Limb (tissue), 2 donors: ENCODE measurements around the gene PIP4K2A.
"Not testable (repeated sequence)": the region's sequence is repeated elsewhere in the genome, so short reads cannot be mapped to it uniquely, and the experiment has no call there.

Source experiments
- DNase-seq, 2 donors: peaks; one replicate each; pipeline ENCODE4 v3.0.0-alpha.2; 2016; ENCODE audit errors: extremely low spot score in 2 of 2

The PIP4K2A gene

GRCh38 chr10:22518167-22518724 lies 196.1 kb downstream of the PIP4K2A start:
- DNase-seq: no peak

- no peak for DNase-seq
Observed at GRCh38 chr10:22515009-22515408, 199.4 kb downstream of the PIP4K2A start.

GRCh38 chr10:22514414-22514758 lies 200.0 kb downstream of the PIP4K2A start:
- not testable (repeated sequence) for DNase-seq

- DNase-seq: peak in 1 of 2 donors; percentile 44
Observed at GRCh38 chr10:22513483-22514413, 200.6 kb downstream of the PIP4K2A start.

GRCh38 chr10:22512015-22512414 lies 202.4 kb downstream of the PIP4K2A start:
- not testable (repeated sequence) for DNase-seq

- not testable (repeated sequence) for DNase-seq
Observed at GRCh38 chr10:22508214-22508613, 206.2 kb downstream of the PIP4K2A start.

GRCh38 chr10:22505911-22506685 lies 208.3 kb downstream of the PIP4K2A start:
- DNase-seq: no peak

- no peak for DNase-seq
Observed at GRCh38 chr10:22504766-22505165, 209.6 kb downstream of the PIP4K2A start.

- DNase-seq: no peak
Observed at GRCh38 chr10:22503315-22504088, 210.9 kb downstream of the PIP4K2A start.

- no peak for DNase-seq
Observed at GRCh38 chr10:22501863-22502262, 212.5 kb downstream of the PIP4K2A start.

GRCh38 chr10:22501413-22501812 lies 213.0 kb downstream of the PIP4K2A start:
- no peak for DNase-seq

GRCh38 chr10:22500656-22501340 lies 213.6 kb downstream of the PIP4K2A start:
- peak in 1 of 2 donors; percentile 66 for DNase-seq

GRCh38 chr10:22499973-22500372 lies 214.4 kb downstream of the PIP4K2A start:
- not testable (repeated sequence) for DNase-seq

- DNase-seq: no peak
Observed at GRCh38 chr10:22495396-22495795, 219.0 kb downstream of the PIP4K2A start.

- no peak for DNase-seq
Observed at GRCh38 chr10:22494007-22494406, 220.4 kb downstream of the PIP4K2A start.

GRCh38 chr10:22491931-22492615 lies 222.3 kb downstream of the PIP4K2A start:
- DNase-seq: no peak

GRCh38 chr10:22491480-22491879 lies 222.9 kb downstream of the PIP4K2A start:
- DNase-seq: no peak

- no peak for DNase-seq
Observed at GRCh38 chr10:22489975-22490374, 224.4 kb downstream of the PIP4K2A start.

- no peak for DNase-seq
Observed at GRCh38 chr10:22489467-22489866, 224.9 kb downstream of the PIP4K2A start.

- no peak for DNase-seq
Observed at GRCh38 chr10:22486431-22486830, 227.9 kb downstream of the PIP4K2A start.
